B cell (primary cell): ENCODE data around the gene B4GALT5. TPM values are rescaled to one million over a fixed set of nuclear protein-coding genes. Genes with fewer than 3 reads are reported as not detected.

Experiments
- ATAC-seq: fragments of 200-7000 bp; cut with Tn5 transposase; one replicate; pipeline ENCODE4 v1.10.0; 2021; ENCODE audit warnings: low read depth, mild to moderate bottlenecking, moderate number of reproducible peaks, moderate library complexity
- CTCF ChIA-PET: fragments of 350-600 bp; sonication (Branson Sonifier 250); formaldehyde crosslinking; loops from one replicate; lab custom pipeline; 2021; ENCODE audit warnings: antibody characterized with exemption, inconsistent platforms; lab: Charles Lee
- POLR2A ChIA-PET: fragments of 350-600 bp; sonication (Branson Sonifier 250); formaldehyde crosslinking; loops from one replicate; lab custom pipeline; 2021; ENCODE audit warnings: antibody characterized with exemption; lab: Charles Lee
- DNase-seq: peaks from one replicate; pipeline ENCODE4 v3.0.0; 2013
- H2AFZ ChIP-seq: 2 replicates; pipeline ENCODE4 v1.6.1; 2012; ENCODE audit warnings: mild to moderate bottlenecking, low read depth, low read length; ENCODE audit not compliant: insufficient read depth, poor library complexity, severe bottlenecking
- H3K27ac ChIP-seq, 2 donors: 1 replicate in 1 of 2; 2 replicates in 1 of 2; pipeline ENCODE4 v1.5.1; 2012 to 2013; ENCODE audit warnings: low read length in 2 of 2, mild to moderate bottlenecking in 2 of 2, moderate library complexity in 1 of 2
- H3K27me3 ChIP-seq, 4 experiments: fragments of 200-600 bp in 1 of 4; sonication (generic) in 1 of 4; replicated peaks in 1 of 4; 1 replicate in 2 of 4; 2 replicates in 2 of 4; pipeline versions ENCODE4 v1.6.1 to v1.7.0; 2013 to 2016; ENCODE audit warnings: low read length in 3 of 4, mild to moderate bottlenecking in 2 of 4, mixed read lengths in 1 of 4, moderate library complexity in 1 of 4; ENCODE audit not compliant: insufficient read depth in 4 of 4, control insufficient read depth in 3 of 4; ENCODE audit errors: control extremely low read depth in 1 of 4
- H3K36me3 ChIP-seq, 2 experiments: replicated peaks in 1 of 2; 1 replicate in 1 of 2; 2 replicates in 1 of 2; pipeline versions ENCODE4 v1.6.1 to v1.7.1; 2013; ENCODE audit warnings: low read length in 1 of 2; ENCODE audit not compliant: insufficient read depth in 2 of 2, control insufficient read depth in 1 of 2; ENCODE audit errors: control extremely low read depth in 1 of 2, extremely low read depth in 1 of 2
- H3K4me1 ChIP-seq, 2 donors: fragments of 200-600 bp in 1 of 2; sonication (generic) in 1 of 2; 1 replicate in 1 of 2; 2 replicates in 1 of 2; pipeline versions ENCODE4 v1.5.1 to v1.6.1; 2013 to 2017; ENCODE audit warnings: low read length in 2 of 2; ENCODE audit not compliant: control insufficient read depth in 2 of 2, insufficient read depth in 2 of 2
- H3K4me2 ChIP-seq: replicated peaks from 2 replicates; pipeline ENCODE3; 2012; ENCODE audit warnings: mild to moderate bottlenecking, low read depth, low read length; ENCODE audit not compliant: poor library complexity, severe bottlenecking
- H3K4me3 ChIP-seq, 5 experiments: fragments of 200-600 bp in 1 of 5; sonication (generic) in 1 of 5; 1 replicate in 3 of 5; 2 replicates in 2 of 5; pipeline versions ENCODE4 v1.5.1 to v1.7.0; 2011 to 2016; ENCODE audit warnings: low read length in 4 of 5, mild to moderate bottlenecking in 4 of 5, low read depth in 2 of 5, control low read depth in 1 of 5, moderate library complexity in 1 of 5; ENCODE audit not compliant: insufficient read depth in 1 of 5; ENCODE audit errors: control extremely low read depth in 1 of 5, extremely low read depth in 1 of 5
- H3K79me2 ChIP-seq: fragments of 200-600 bp; sonication (generic); one replicate; pipeline ENCODE4 v1.6.0; 2016; ENCODE audit warnings: low read length; ENCODE audit not compliant: control insufficient read depth, insufficient read depth
- H3K9ac ChIP-seq: fragments of 200-600 bp; sonication (generic); 2 replicates; pipeline ENCODE4 v1.6.1; 2017; ENCODE audit warnings: mild to moderate bottlenecking, low read length, moderate library complexity
- H3K9me3 ChIP-seq, 3 donors: one replicate each; pipeline versions ENCODE4 v1.6.1 to v1.7.1; 2013; ENCODE audit warnings: low read length in 2 of 3; ENCODE audit not compliant: control insufficient read depth in 2 of 3, insufficient read depth in 1 of 3; ENCODE audit errors: control extremely low read depth in 1 of 3
- H4K20me1 ChIP-seq: 2 replicates; pipeline ENCODE4 v1.6.0; 2012; ENCODE audit warnings: mild to moderate bottlenecking, low read length; ENCODE audit not compliant: insufficient read depth, control insufficient read depth, poor library complexity, severe bottlenecking
- H3K27ac Mint-ChIP-seq: one replicate; pipeline ENCODE4 v1.8.0; 2021; ENCODE audit warnings: mixed read lengths
- H3K27me3 Mint-ChIP-seq: one replicate; pipeline ENCODE4 v1.8.0; 2021; ENCODE audit warnings: mixed read lengths
- H3K4me1 Mint-ChIP-seq: one replicate; pipeline ENCODE4 v1.8.0; 2021; ENCODE audit warnings: mixed read lengths
- H3K4me3 Mint-ChIP-seq: one replicate; pipeline ENCODE4 v1.8.0; 2021; ENCODE audit warnings: mixed read lengths
- H3K9me3 Mint-ChIP-seq: one replicate; pipeline ENCODE4 v1.8.0; 2022; ENCODE audit warnings: mixed read lengths; ENCODE audit not compliant: insufficient read depth
- CTCF ChIP-seq: fragments of 200-600 bp; IDR thresholded peaks from one replicate; pipeline ENCODE4 v1.8.0; 2022; ENCODE audit warnings: antibody characterized with exemption, mild to moderate bottlenecking
- EZH2 ChIP-seq: IDR thresholded peaks from 2 replicates; pipeline ENCODE4 v1.6.1; 2012; ENCODE audit warnings: borderline replicate concordance, low read depth, mild to moderate bottlenecking, moderate library complexity, low read length; ENCODE audit not compliant: insufficient read depth, poor library complexity, severe bottlenecking
- WGBS: methylation state at CpG from one replicate; pipeline ENCODE4 v1.1.5; 2013; ENCODE audit warnings: missing lambda C conversion rate; ENCODE audit not compliant: insufficient coverage; 5-methylcytosine and 5-hydroxymethylcytosine counted together
- intact Hi-C: fragments of 100-400 bp; cut with micrococcal nuclease; formaldehyde crosslinking; loops from one replicate; pipeline ENCODE4 v1.10.0; 2022
- polyA plus RNA-seq: library from polyadenylated mRNA; depleted of rRNA; stranded (reverse); fragments of >200 nt; gene quantifications from 2 replicates; pipeline ENCODE4 v1.2.3, GENCODE V29; 2012
- total RNA-seq, 2 donors: library from RNA; stranded (reverse); fragments of 120-200 nt in 1 of 2; gene quantifications; 1 replicate in 1 of 2; 2 replicates in 1 of 2; pipeline versions ENCODE4 v1.2.3 to v1.2.4, GENCODE V29; 2013 to 2022

Gene B4GALT5
- total and polyA plus RNA-seq, 2 donors (not counting 1 experiment from before 2014, with no cell fraction given): 3.4 to 7.3 TPM

- no peak overlapping the region for H3K4me3 Mint-ChIP-seq
- Histone ChIP-seq H3K4me2 (no peak overlapping the region), H3K79me2 (peaks cover 95% of the 10 kb centered on the region), H3K27ac (no peak overlapping the region), H3K36me3 (no peaks in the 10 kb centered on the region), H3K4me1 (peaks cover 7 to 14% of the 10 kb centered on the region in 2 donors), H3K27me3 (no peaks in the 10 kb centered on the region), H3K9me3 (no peaks in the 10 kb centered on the region), H3K9ac (no peak overlapping the region), H3K4me3 (no peak overlapping the region), H4K20me1 (peaks cover 20% of the 10 kb centered on the region), H2AFZ (no peak overlapping the region)
- H3K27ac Mint-ChIP-seq: no peak overlapping the region
- CTCF ChIA-PET: interaction anchor here (1.6 kb wide), 1 partner anchor 82 kb away, joined by 3 read pairs; no protein-coding TSS in a partner anchor
- H3K9me3 Mint-ChIP-seq: no peaks in the 10 kb centered on the region
- peaks cover 46% of the 10 kb centered on the region for H3K4me1 Mint-ChIP-seq
- 100% methylated on average over 4 of the region's 6 CpGs for WGBS
- intact Hi-C loops: no loop called here
- no peaks in the 10 kb centered on the region for H3K27me3 Mint-ChIP-seq
- DNase-seq (no peak), ATAC-seq (no peak)
- POLR2A ChIA-PET: no interaction called here
- TF ChIP-seq CTCF (no peak), EZH2 (no peak)
Measured at GRCh38 chr20:49697071-49697470, 16.6 kb downstream of the B4GALT5 start.

GRCh38 chr20:49696594-49696993 lies 17.1 kb downstream of the B4GALT5 start:
- POLR2A ChIA-PET: no interaction called here
- TF ChIP-seq CTCF (no peak), EZH2 (no peak)
- Mint-ChIP-seq H3K4me3 (no peak overlapping the region), H3K4me1 (peaks cover 47% of the 10 kb centered on the region), H3K9me3 (no peaks in the 10 kb centered on the region), H3K27me3 (no peaks in the 10 kb centered on the region), H3K27ac (no peak overlapping the region)
- DNase-seq (no peak), ATAC-seq (no peak)
- intact Hi-C loops: no loop called here
- peaks cover 95% of the 10 kb centered on the region for H3K79me2 ChIP-seq
- H3K4me1 ChIP-seq: peaks cover 7 to 13% of the 10 kb centered on the region in 2 donors
- WGBS: no CpG with 5 or more reads among the region's 2 CpGs
- no peak overlapping the region for H3K27ac ChIP-seq
- no peak overlapping the region for H2AFZ ChIP-seq
- no peaks in the 10 kb centered on the region for H3K27me3 ChIP-seq
- H3K4me3 ChIP-seq: no peak overlapping the region
- CTCF ChIA-PET: interaction anchor here (1.6 kb wide), 1 partner anchor 82 kb away, joined by 3 read pairs; no protein-coding TSS in a partner anchor
- no peaks in the 10 kb centered on the region for H3K36me3 ChIP-seq
- no peaks in the 10 kb centered on the region for H3K9me3 ChIP-seq
- no peak overlapping the region for H3K9ac ChIP-seq
- H3K4me2 ChIP-seq: no peak overlapping the region
- peaks cover 16% of the 10 kb centered on the region for H4K20me1 ChIP-seq
